GM12878 (cell line): ENCODE data around the gene DYTN. TPM values are rescaled to one million over a fixed set of nuclear protein-coding genes. Genes with fewer than 3 reads are reported as not detected.

Experiments
- ATAC-seq: fragments of 200-7000 bp; cut with Tn5 transposase; 3 replicates; pipeline ENCODE4 v1.9.1; 2020; ENCODE audit warnings: mild to moderate bottlenecking, moderate library complexity
- BruUV-seq: library from RNA; stranded (reverse); fragments of 400-500 nt; replicated peaks from 2 replicates; lab custom pipeline; 2021; lab: Mats Ljungman, UMichigan
- CTCF ChIA-PET: fragments of 300-600 bp; sonication (Branson Sonifier 250); formaldehyde crosslinking; extraction: SDS; loops from one replicate; lab custom pipeline; 2021; ENCODE audit warnings: inconsistent platforms; lab: Yijun Ruan, JAX
- POLR2A ChIA-PET: fragments of 350-600 bp; formaldehyde crosslinking; extraction: SDS; loops from one replicate; lab custom pipeline; 2021; ENCODE audit warnings: inconsistent platforms; lab: Charles Lee
- RAD21 ChIA-PET: fragments of 300-600 bp; sonication (Branson Sonifier 250); formaldehyde crosslinking; loops from one replicate; lab custom pipeline; 2023; ENCODE audit warnings: antibody characterized with exemption; ENCODE audit not compliant: unreplicated experiment; lab: Charles Lee
- SMC1A ChIA-PET: fragments of 300-600 bp; sonication (Branson Sonifier 250); formaldehyde crosslinking; loops from one replicate; lab custom pipeline; 2023; ENCODE audit not compliant: unreplicated experiment, uncharacterized antibody; lab: Charles Lee
- DNase-seq: peaks from one replicate; pipeline ENCODE4 v3.0.0-alpha.2; 2011; ENCODE audit warnings: low read depth, low spot score
- FAIRE-seq: peaks from 3 replicates; lab custom pipeline; 2011; peaks lifted over from hg19 to GRCh38; lab: Jason Lieb, UNC
- H2AFZ ChIP-seq: 2 replicates; pipeline ENCODE4 v1.6.0; 2011; ENCODE audit warnings: low read depth, low read length, control low read depth; ENCODE audit not compliant: control insufficient read depth
- H3K27ac ChIP-seq: 2 replicates; pipeline ENCODE4 v1.5.1; 2011; ENCODE audit warnings: control low read depth; ENCODE audit not compliant: control insufficient read depth, insufficient read depth
- H3K27me3 ChIP-seq, 2 experiments: replicated peaks in 1 of 2; 2 replicates each; pipeline versions ENCODE4 v1.6.0 to v1.6.1; 2011; ENCODE audit warnings: low read length in 1 of 2; ENCODE audit not compliant: control insufficient read depth in 2 of 2, insufficient read depth in 2 of 2
- H3K36me3 ChIP-seq, 2 experiments: 2 replicates each; pipeline ENCODE4 v1.5.1; 2011; ENCODE audit warnings: low read length in 1 of 2; ENCODE audit not compliant: control insufficient read depth in 2 of 2, insufficient read depth in 2 of 2
- H3K4me1 ChIP-seq: 2 replicates; pipeline ENCODE4 v1.6.1; 2011; ENCODE audit warnings: mild to moderate bottlenecking, low read length, moderate library complexity, mixed read lengths; ENCODE audit not compliant: control insufficient read depth, insufficient read depth
- H3K4me2 ChIP-seq: 2 replicates; pipeline ENCODE4 v1.6.0; 2011; ENCODE audit warnings: control low read depth; ENCODE audit not compliant: control insufficient read depth, insufficient read depth
- H3K4me3 ChIP-seq: fragments of 200-600 bp; sonication (generic); 2 replicates; pipeline ENCODE4 v1.5.1; 2016
- H3K79me2 ChIP-seq: 2 replicates; pipeline ENCODE4 v1.6.0; 2011; ENCODE audit warnings: low read length; ENCODE audit not compliant: control insufficient read depth, insufficient read depth
- H3K9ac ChIP-seq: 2 replicates; pipeline ENCODE4 v1.8.0; 2011; ENCODE audit warnings: low read length, control low read depth, mixed read lengths; ENCODE audit not compliant: control insufficient read depth, insufficient read depth
- H3K9me3 ChIP-seq: replicated peaks from 3 replicates; pipeline ENCODE4 v1.5.1; 2011; ENCODE audit warnings: mild to moderate bottlenecking, low read length; ENCODE audit not compliant: control insufficient read depth, insufficient read depth
- H4K20me1 ChIP-seq: 2 replicates; pipeline ENCODE4 v1.6.0; 2011; ENCODE audit not compliant: control insufficient read depth, insufficient read depth
- BCLAF1 ChIP-seq: fragments of 450-650 bp; IDR thresholded peaks from 2 replicates; pipeline ENCODE4 v1.6.1; 2017; ENCODE audit warnings: antibody characterized with exemption, mild to moderate bottlenecking, moderate library complexity
- HDAC2 ChIP-seq: fragments of 200-600 bp; sonication (generic); IDR thresholded peaks from 2 replicates; pipeline ENCODE4 v1.6.1; 2017
- PAX5 ChIP-seq: IDR thresholded peaks from 2 replicates; pipeline ENCODE4 v1.6.1; 2011; ENCODE audit warnings: low read depth, low read length, borderline replicate concordance
- REST ChIP-seq: IDR thresholded peaks from 2 replicates; pipeline ENCODE4 v1.6.1; 2012; ENCODE audit warnings: mild to moderate bottlenecking, low read depth, low read length
- SP1 ChIP-seq: IDR thresholded peaks from one replicate; pipeline ENCODE4 v1.6.1; 2011; ENCODE audit warnings: low read depth, low read length
- WRNIP1 ChIP-seq: IDR thresholded peaks from 2 replicates; pipeline ENCODE4 v1.6.1; 2011; ENCODE audit warnings: low read depth, low read length, improper control_type of control experiment, borderline replicate concordance
- YBX1 ChIP-seq: fragments of 450-650 bp; IDR thresholded peaks from 2 replicates; pipeline ENCODE4 v1.6.1; 2016; ENCODE audit warnings: antibody characterized with exemption
- WGBS: methylation state at CpG from one replicate; pipeline ENCODE4 v1.1.6; 2016; ENCODE audit warnings: low lambda C conversion rate; ENCODE audit not compliant: insufficient replicate concordance, insufficient coverage; ENCODE audit errors: missing lambda C conversion rate; 5-methylcytosine and 5-hydroxymethylcytosine counted together
- in situ Hi-C: fragments of 300-500 bp; cut with MboI; formaldehyde crosslinking; loops from 9 replicates; pipeline ENCODE4 v1.14.3; 2018; ENCODE audit warnings: mixed read lengths
- intact Hi-C: fragments of 100-400 bp; cut with micrococcal nuclease; formaldehyde crosslinking; loops from one replicate; pipeline ENCODE4 v1.14.2; 2022; ENCODE audit not compliant: unreplicated experiment
- polyA plus RNA-seq, 11 experiments: library from polyadenylated mRNA; depleted of rRNA in 4 of 11; unstranded in 6 of 11; stranded (reverse) in 5 of 11; fragments of >200 nt; fragmentation: Nextera tagmentation in 4 of 11; fragmentation: Illumina TruSeq in 1 of 11; extraction: Ambion mirVana in 4 of 11; extraction: Trizol in 1 of 11; gene quantifications; 1 replicate in 1 of 11; 2 replicates in 10 of 11; pipeline versions ENCODE4 v1.2.1 to v1.2.3, GENCODE V29; 2011 to 2016; ENCODE audit warnings: inconsistent platforms in 2 of 11, missing spikeins in 2 of 11, low read depth in 1 of 11
- total RNA-seq, 4 experiments: library from RNA; depleted of rRNA in 3 of 4; stranded (reverse); fragments of >200 nt in 3 of 4; fragmentation: Illumina TruSeq in 1 of 4; extraction: Trizol in 1 of 4; gene quantifications; 2 replicates each; pipeline versions ENCODE4 v1.2.1 to v1.2.3, GENCODE V29; 2013 to 2021

DYTN gene
- total and polyA plus RNA-seq, 10 of the 15 experiments (the other 5 are each of a cell fraction or from before 2014, with no cell fraction given) = 0.02 to 0.32 (median 0.09) TPM; not detected in 3

- FAIRE-seq (peak; percentile 49), DNase-seq (no peak), ATAC-seq (peak; percentile 29; the same call in 1 of the 3 replicates)
- SMC1A ChIA-PET = interaction anchor here (0.7 kb wide), 1 partner anchor 85 kb away, joined by 4 read pairs; no protein-coding TSS in a partner anchor
- Histone ChIP-seq H3K36me3 (no peaks in the 10 kb centered on the region), H2AFZ (no peak within 1 kb of the TSS), H4K20me1 (no peaks in the 10 kb centered on the region), H3K79me2 (no peaks in the 10 kb centered on the region), H3K27ac (no peak within 1 kb of the TSS), H3K9ac (no peak within 1 kb of the TSS), H3K4me3 (no peak within 1 kb of the TSS), H3K27me3 (no peaks in the 10 kb centered on the region; a peak in 2 of 4 replicates), H3K4me2 (no peak within 1 kb of the TSS), H3K9me3 (no peaks in the 10 kb centered on the region), H3K4me1 (no peaks in the 10 kb centered on the region)
- RAD21 ChIA-PET = no interaction called here
- CTCF ChIA-PET = interaction anchor here (0.7 kb wide), 1 partner anchor 18 kb away, joined by 4 read pairs; no protein-coding TSS in a partner anchor
- in situ Hi-C loops = no loop called here
- 66% methylated on average over 56 of the region's 56 CpGs for WGBS
- TF ChIP-seq PAX5 = no peak
- no peak for TF ChIP-seq HDAC2
- no peak for TF ChIP-seq WRNIP1
- TF ChIP-seq REST = peak; percentile 92
- TF ChIP-seq YBX1 = no peak
- no peak for TF ChIP-seq BCLAF1
- no peak for TF ChIP-seq SP1
- BruUV-seq = no TSS peak
- POLR2A ChIA-PET = no interaction called here
- intact Hi-C loops = no loop called here
Observed at GRCh38 chr2:206642075-206643025, 75.8 kb downstream of the DYTN start, which contains the start of gene FAM237A. Gene FAM237A, plus strand, starts transcription at chr2:206642487. Its CDS starts 1,750 bp downstream, at chr2:206644237.
